Measurements from ENCODE around the gene CACNG5.
"Not testable (repeated sequence)": the region's sequence is repeated elsewhere in the genome, so short reads cannot be mapped to it uniquely, and the experiment has no call there.

Gene CACNG5

GRCh38 chr17:66898536-66898935, 63.6 kb downstream of the CACNG5 start:
- no peaks in the 10 kb centered on the region for H3K9me3 ChIP-seq (ENCODE audit: control insufficient read depth in 1 of 2, low read length in 2 of 2)
- no peak overlapping the region for H3K9ac ChIP-seq (ENCODE audit: low read depth in 1 of 2, low read length in 2 of 2)
- no peak overlapping the region for H3K4me3 ChIP-seq (ENCODE audit: low read depth in 1 of 2, low read length in 2 of 2)
- H3K36me3 ChIP-seq (ENCODE audit: control insufficient read depth in 1 of 2, insufficient read depth in 2 of 2, low read length in 2 of 2), result no peaks in the 10 kb centered on the region
- H3K27me3 ChIP-seq (ENCODE audit: control insufficient read depth in 1 of 2, insufficient read depth in 2 of 2, low read length in 2 of 2), result peaks cover 0 to 6% of the 10 kb centered on the region in 2 donors
- H3K4me1 ChIP-seq (ENCODE audit: control insufficient read depth in 1 of 2, insufficient read depth in 2 of 2, low read length in 2 of 2), result no peaks in the 10 kb centered on the region
- no peak overlapping the region for H3K27ac ChIP-seq (ENCODE audit: low read depth, low read length)

- H3K4me3 ChIP-seq (ENCODE audit: low read depth in 1 of 2, low read length in 2 of 2), result no peak overlapping the region
- no peaks in the 10 kb centered on the region for H3K9me3 ChIP-seq (ENCODE audit: control insufficient read depth in 1 of 2, low read length in 2 of 2)
- no peak overlapping the region for H3K27ac ChIP-seq (ENCODE audit: low read depth, low read length)
- no peak overlapping the region for H3K9ac ChIP-seq (ENCODE audit: low read depth in 1 of 2, low read length in 2 of 2)
- peaks cover 0 to 5% of the 10 kb centered on the region in 2 donors for H3K4me1 ChIP-seq (ENCODE audit: control insufficient read depth in 1 of 2, insufficient read depth in 2 of 2, low read length in 2 of 2)
- H3K27me3 ChIP-seq (ENCODE audit: control insufficient read depth in 1 of 2, insufficient read depth in 2 of 2, low read length in 2 of 2), result peaks cover 0 to 3% of the 10 kb centered on the region in 2 donors
- H3K36me3 ChIP-seq (ENCODE audit: control insufficient read depth in 1 of 2, insufficient read depth in 2 of 2, low read length in 2 of 2), result no peaks in the 10 kb centered on the region
Observed at GRCh38 chr17:66900126-66901010, 65.5 kb downstream of the CACNG5 start.

GRCh38 chr17:66903296-66903695, 68.4 kb downstream of the CACNG5 start:
- H3K36me3 ChIP-seq (ENCODE audit: control insufficient read depth in 1 of 2, insufficient read depth in 2 of 2, low read length in 2 of 2); H3K4me1 ChIP-seq (ENCODE audit: control insufficient read depth in 1 of 2, insufficient read depth in 2 of 2, low read length in 2 of 2); H3K9ac ChIP-seq (ENCODE audit: low read depth in 1 of 2, low read length in 2 of 2); H3K27ac ChIP-seq (ENCODE audit: low read depth, low read length); H3K27me3 ChIP-seq (ENCODE audit: control insufficient read depth in 1 of 2, insufficient read depth in 2 of 2, low read length in 2 of 2); H3K9me3 ChIP-seq (ENCODE audit: control insufficient read depth in 1 of 2, low read length in 2 of 2); H3K4me3 ChIP-seq (ENCODE audit: low read depth in 1 of 2, low read length in 2 of 2): not testable (repeated sequence)

- Histone ChIP-seq H3K27me3 (ENCODE audit: control insufficient read depth in 1 of 2, insufficient read depth in 2 of 2, low read length in 2 of 2) (peaks cover 0 to 3% of the 10 kb centered on the region in 2 donors), H3K9me3 (ENCODE audit: control insufficient read depth in 1 of 2, low read length in 2 of 2) (no peaks in the 10 kb centered on the region), H3K4me1 (ENCODE audit: control insufficient read depth in 1 of 2, insufficient read depth in 2 of 2, low read length in 2 of 2) (peaks cover 0 to 7% of the 10 kb centered on the region in 2 donors), H3K9ac (ENCODE audit: low read depth in 1 of 2, low read length in 2 of 2) (no peak overlapping the region), H3K36me3 (ENCODE audit: control insufficient read depth in 1 of 2, insufficient read depth in 2 of 2, low read length in 2 of 2) (no peaks in the 10 kb centered on the region), H3K27ac (ENCODE audit: low read depth, low read length) (no peak overlapping the region), H3K4me3 (ENCODE audit: low read depth in 1 of 2, low read length in 2 of 2) (no peak overlapping the region)
Observed at GRCh38 chr17:66903781-66904180, 68.9 kb downstream of the CACNG5 start.

GRCh38 chr17:66904760-66905624, 70.1 kb downstream of the CACNG5 start:
- no peaks in the 10 kb centered on the region for H3K27me3 ChIP-seq (ENCODE audit: control insufficient read depth in 1 of 2, insufficient read depth in 2 of 2, low read length in 2 of 2)
- no peaks in the 10 kb centered on the region for H3K9me3 ChIP-seq (ENCODE audit: control insufficient read depth in 1 of 2, low read length in 2 of 2)
- peaks cover 0 to 7% of the 10 kb centered on the region in 2 donors for H3K4me1 ChIP-seq (ENCODE audit: control insufficient read depth in 1 of 2, insufficient read depth in 2 of 2, low read length in 2 of 2)
- no peak overlapping the region for H3K4me3 ChIP-seq (ENCODE audit: low read depth in 1 of 2, low read length in 2 of 2)
- no peaks in the 10 kb centered on the region for H3K36me3 ChIP-seq (ENCODE audit: control insufficient read depth in 1 of 2, insufficient read depth in 2 of 2, low read length in 2 of 2)
- H3K27ac ChIP-seq (ENCODE audit: low read depth, low read length), result no peak overlapping the region
- H3K9ac ChIP-seq (ENCODE audit: low read depth in 1 of 2, low read length in 2 of 2), result no peak overlapping the region

- peaks cover 0 to 7% of the 10 kb centered on the region in 2 donors for H3K4me1 ChIP-seq (ENCODE audit: control insufficient read depth in 1 of 2, insufficient read depth in 2 of 2, low read length in 2 of 2)
- no peaks in the 10 kb centered on the region for H3K9me3 ChIP-seq (ENCODE audit: control insufficient read depth in 1 of 2, low read length in 2 of 2)
- H3K9ac ChIP-seq (ENCODE audit: low read depth in 1 of 2, low read length in 2 of 2), result no peak overlapping the region
- H3K36me3 ChIP-seq (ENCODE audit: control insufficient read depth in 1 of 2, insufficient read depth in 2 of 2, low read length in 2 of 2), result no peaks in the 10 kb centered on the region
- no peaks in the 10 kb centered on the region for H3K27me3 ChIP-seq (ENCODE audit: control insufficient read depth in 1 of 2, insufficient read depth in 2 of 2, low read length in 2 of 2)
- no peak overlapping the region for H3K4me3 ChIP-seq (ENCODE audit: low read depth in 1 of 2, low read length in 2 of 2)
- H3K27ac ChIP-seq (ENCODE audit: low read depth, low read length), result no peak overlapping the region
Observed at GRCh38 chr17:66906321-66907278, 71.7 kb downstream of the CACNG5 start.

GRCh38 chr17:66909804-66910373, 75.0 kb downstream of the CACNG5 start:
- Histone ChIP-seq H3K36me3 (ENCODE audit: control insufficient read depth in 1 of 2, insufficient read depth in 2 of 2, low read length in 2 of 2) (no peaks in the 10 kb centered on the region), H3K9me3 (ENCODE audit: control insufficient read depth in 1 of 2, low read length in 2 of 2) (no peaks in the 10 kb centered on the region), H3K27me3 (ENCODE audit: control insufficient read depth in 1 of 2, insufficient read depth in 2 of 2, low read length in 2 of 2) (no peaks in the 10 kb centered on the region), H3K4me1 (ENCODE audit: control insufficient read depth in 1 of 2, insufficient read depth in 2 of 2, low read length in 2 of 2) (peaks cover 0 to 6% of the 10 kb centered on the region in 2 donors), H3K9ac (ENCODE audit: low read depth in 1 of 2, low read length in 2 of 2) (no peak overlapping the region), H3K27ac (ENCODE audit: low read depth, low read length) (no peak overlapping the region), H3K4me3 (ENCODE audit: low read depth in 1 of 2, low read length in 2 of 2) (no peak overlapping the region)

- Histone ChIP-seq H3K27me3 (ENCODE audit: control insufficient read depth in 1 of 2, insufficient read depth in 2 of 2, low read length in 2 of 2) (peaks cover 3% of the 10 kb centered on the region in 2 donors), H3K27ac (ENCODE audit: low read depth, low read length) (no peak overlapping the region), H3K4me1 (ENCODE audit: control insufficient read depth in 1 of 2, insufficient read depth in 2 of 2, low read length in 2 of 2) (no peaks in the 10 kb centered on the region), H3K9me3 (ENCODE audit: control insufficient read depth in 1 of 2, low read length in 2 of 2) (no peaks in the 10 kb centered on the region), H3K9ac (ENCODE audit: low read depth in 1 of 2, low read length in 2 of 2) (no peak overlapping the region), H3K36me3 (ENCODE audit: control insufficient read depth in 1 of 2, insufficient read depth in 2 of 2, low read length in 2 of 2) (no peaks in the 10 kb centered on the region), H3K4me3 (ENCODE audit: low read depth in 1 of 2, low read length in 2 of 2) (no peak overlapping the region)
Observed at GRCh38 chr17:66910651-66911285, 75.9 kb downstream of the CACNG5 start.

GRCh38 chr17:66915204-66915611, 80.3 kb downstream of the CACNG5 start:
- peaks cover 3% of the 10 kb centered on the region in 2 donors for H3K27me3 ChIP-seq (ENCODE audit: control insufficient read depth in 1 of 2, insufficient read depth in 2 of 2, low read length in 2 of 2)
- H3K9ac ChIP-seq (ENCODE audit: low read depth in 1 of 2, low read length in 2 of 2), result no peak overlapping the region
- no peak overlapping the region for H3K27ac ChIP-seq (ENCODE audit: low read depth, low read length)
- H3K4me3 ChIP-seq (ENCODE audit: low read depth in 1 of 2, low read length in 2 of 2), result peak overlapping the region in 1 of 2 donors; percentile 58
- H3K36me3 ChIP-seq (ENCODE audit: control insufficient read depth in 1 of 2, insufficient read depth in 2 of 2, low read length in 2 of 2), result no peaks in the 10 kb centered on the region
- H3K4me1 ChIP-seq (ENCODE audit: control insufficient read depth in 1 of 2, insufficient read depth in 2 of 2, low read length in 2 of 2), result no peaks in the 10 kb centered on the region
- no peaks in the 10 kb centered on the region for H3K9me3 ChIP-seq (ENCODE audit: control insufficient read depth in 1 of 2, low read length in 2 of 2)

All from duodenal mucosa (tissue), 2 donors.